ENCODE results near the gene PDLIM5.

Gene PDLIM5

DNA sequence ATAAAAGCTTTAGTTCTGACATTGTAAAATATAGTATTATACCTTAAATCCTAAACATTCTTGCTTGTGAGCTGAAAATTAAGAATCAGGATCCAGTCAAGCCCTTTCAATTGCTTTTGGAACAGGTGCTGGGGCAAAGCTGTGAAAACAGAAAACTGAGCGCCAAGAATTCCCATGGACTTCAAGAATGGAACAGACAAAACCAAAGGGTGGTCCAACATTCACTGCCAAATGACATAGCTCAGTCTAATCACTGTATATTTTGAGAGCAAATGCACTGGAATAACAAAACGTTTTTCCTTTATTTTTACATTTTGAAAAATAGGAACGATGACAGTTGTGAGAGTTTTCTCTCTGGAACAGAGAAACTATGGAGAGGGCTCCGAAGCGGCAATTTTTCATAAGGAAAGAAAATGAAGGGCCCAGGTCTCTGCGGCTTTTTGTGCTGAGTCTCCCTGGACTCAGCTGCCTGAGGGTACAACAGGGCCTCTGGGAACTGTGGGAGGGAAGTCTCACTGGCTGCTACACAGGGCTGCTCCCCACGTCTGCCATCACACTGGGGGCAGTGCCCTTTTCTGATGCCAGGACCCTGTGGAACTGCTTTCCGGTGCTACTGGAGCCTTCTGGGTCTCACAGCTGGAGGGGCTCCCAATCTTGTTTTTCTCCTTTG lies 250.0 kb downstream of the PDLIM5 start:
- DNase-seq (ENCODE audit: low spot score) = no peak

DNA sequence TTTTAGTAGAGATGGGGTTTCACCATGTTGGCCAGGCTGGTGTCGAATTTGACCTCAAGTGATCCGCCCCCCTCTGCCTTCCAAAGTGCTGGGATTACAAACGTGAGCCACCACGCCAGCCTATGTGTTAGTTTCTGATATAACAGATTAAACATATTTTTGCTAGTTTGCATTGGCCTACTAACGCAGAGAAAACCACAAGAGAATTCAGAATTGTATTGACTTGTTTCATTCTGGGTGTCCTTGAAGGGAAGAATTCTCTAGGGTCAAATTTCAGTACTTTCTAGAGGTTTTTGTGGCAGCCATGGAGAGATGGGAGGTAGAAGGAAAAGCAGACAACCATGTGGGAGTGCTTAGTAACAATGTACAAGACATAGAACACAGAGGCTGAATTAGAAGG lies 259.9 kb downstream of the PDLIM5 start:
- DNase-seq (ENCODE audit: low spot score) = no peak

DNA sequence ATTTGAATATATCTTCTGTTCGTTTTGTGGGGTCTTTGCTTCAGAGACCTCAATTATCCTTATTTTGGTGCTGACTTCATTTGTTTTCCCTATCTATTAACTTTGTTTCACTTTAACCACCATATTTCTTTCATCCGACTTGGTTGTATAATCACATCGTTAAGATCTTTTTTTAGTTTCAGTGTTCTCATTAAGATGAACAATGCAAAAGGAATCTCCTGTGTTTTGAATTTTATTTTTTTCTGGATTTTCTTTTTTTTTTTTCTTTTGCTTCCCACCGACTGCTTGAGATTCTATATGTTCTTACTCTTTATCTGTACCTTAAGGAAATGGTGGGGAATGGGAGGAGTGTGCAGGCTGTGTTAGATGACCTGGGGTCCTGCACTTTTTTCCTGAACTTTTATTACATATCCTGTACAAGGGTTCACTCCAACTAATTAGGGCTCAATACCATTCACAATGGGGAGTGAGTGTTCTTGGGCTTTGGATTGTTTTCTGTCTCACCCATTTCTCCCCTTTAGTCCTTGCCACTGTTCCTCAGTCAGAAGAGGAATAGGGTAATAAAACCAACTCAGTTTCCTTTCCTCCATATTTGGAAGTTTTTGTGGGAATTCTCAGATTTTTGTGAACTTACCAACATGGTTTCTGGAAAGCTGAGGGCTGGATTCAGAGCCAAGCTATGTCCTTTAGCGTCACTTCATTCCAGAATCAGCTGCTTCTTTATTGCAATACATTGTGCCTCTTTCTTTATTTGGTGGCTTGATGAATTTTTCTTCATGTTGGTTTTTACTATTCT lies 262.8 kb downstream of the PDLIM5 start:
- DNase-seq (ENCODE audit: low spot score) = no peak

DNA sequence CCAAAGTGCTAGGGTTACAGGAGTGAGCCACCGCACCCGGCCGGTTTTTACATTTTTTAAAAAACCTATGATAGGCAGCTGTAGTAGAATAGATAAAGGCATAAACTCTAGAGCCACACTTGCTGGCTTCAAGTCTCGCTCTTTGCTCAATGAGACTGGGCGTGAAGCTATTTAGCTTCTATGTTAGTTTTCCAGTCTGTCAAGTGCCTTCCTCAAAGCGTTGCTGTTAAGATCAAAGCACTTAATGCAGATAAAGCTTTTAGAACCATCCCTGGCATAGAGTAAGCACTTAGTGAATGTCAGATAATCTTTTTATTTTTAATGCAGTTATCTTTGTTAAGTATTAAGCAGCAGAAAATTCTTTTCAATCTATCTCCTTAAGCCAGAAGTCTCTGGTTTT lies 264.0 kb downstream of the PDLIM5 start:
- DNase-seq (ENCODE audit: low spot score) = no peak

Data from hematopoietic multipotent progenitor cell treated with erythropoietin and hydrocortisone succinate and interleukin-3 and kit ligand, for 17 days (in vitro differentiated cells).